GM18517 (cell line): ENCODE data around the gene IL17RC.
A peak's percentile ranks its signal among the peaks of the same experiment; 100 is the strongest.
"Not testable (repeated sequence)": the region's sequence is repeated elsewhere in the genome, so short reads cannot be mapped to it uniquely, and the experiment has no call there.

Experiments
- ATAC-seq: cut with Tn5 transposase; IDR thresholded peaks from one replicate; pipeline ENCODE4 v1.9.1; 2021; ENCODE audit warnings: mild to moderate bottlenecking, moderate library complexity; ENCODE audit not compliant: unreplicated experiment

The IL17RC gene, protein sequence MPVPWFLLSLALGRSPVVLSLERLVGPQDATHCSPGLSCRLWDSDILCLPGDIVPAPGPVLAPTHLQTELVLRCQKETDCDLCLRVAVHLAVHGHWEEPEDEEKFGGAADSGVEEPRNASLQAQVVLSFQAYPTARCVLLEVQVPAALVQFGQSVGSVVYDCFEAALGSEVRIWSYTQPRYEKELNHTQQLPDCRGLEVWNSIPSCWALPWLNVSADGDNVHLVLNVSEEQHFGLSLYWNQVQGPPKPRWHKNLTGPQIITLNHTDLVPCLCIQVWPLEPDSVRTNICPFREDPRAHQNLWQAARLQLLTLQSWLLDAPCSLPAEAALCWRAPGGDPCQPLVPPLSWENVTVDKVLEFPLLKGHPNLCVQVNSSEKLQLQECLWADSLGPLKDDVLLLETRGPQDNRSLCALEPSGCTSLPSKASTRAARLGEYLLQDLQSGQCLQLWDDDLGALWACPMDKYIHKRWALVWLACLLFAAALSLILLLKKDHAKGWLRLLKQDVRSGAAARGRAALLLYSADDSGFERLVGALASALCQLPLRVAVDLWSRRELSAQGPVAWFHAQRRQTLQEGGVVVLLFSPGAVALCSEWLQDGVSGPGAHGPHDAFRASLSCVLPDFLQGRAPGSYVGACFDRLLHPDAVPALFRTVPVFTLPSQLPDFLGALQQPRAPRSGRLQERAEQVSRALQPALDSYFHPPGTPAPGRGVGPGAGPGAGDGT

DNA sequence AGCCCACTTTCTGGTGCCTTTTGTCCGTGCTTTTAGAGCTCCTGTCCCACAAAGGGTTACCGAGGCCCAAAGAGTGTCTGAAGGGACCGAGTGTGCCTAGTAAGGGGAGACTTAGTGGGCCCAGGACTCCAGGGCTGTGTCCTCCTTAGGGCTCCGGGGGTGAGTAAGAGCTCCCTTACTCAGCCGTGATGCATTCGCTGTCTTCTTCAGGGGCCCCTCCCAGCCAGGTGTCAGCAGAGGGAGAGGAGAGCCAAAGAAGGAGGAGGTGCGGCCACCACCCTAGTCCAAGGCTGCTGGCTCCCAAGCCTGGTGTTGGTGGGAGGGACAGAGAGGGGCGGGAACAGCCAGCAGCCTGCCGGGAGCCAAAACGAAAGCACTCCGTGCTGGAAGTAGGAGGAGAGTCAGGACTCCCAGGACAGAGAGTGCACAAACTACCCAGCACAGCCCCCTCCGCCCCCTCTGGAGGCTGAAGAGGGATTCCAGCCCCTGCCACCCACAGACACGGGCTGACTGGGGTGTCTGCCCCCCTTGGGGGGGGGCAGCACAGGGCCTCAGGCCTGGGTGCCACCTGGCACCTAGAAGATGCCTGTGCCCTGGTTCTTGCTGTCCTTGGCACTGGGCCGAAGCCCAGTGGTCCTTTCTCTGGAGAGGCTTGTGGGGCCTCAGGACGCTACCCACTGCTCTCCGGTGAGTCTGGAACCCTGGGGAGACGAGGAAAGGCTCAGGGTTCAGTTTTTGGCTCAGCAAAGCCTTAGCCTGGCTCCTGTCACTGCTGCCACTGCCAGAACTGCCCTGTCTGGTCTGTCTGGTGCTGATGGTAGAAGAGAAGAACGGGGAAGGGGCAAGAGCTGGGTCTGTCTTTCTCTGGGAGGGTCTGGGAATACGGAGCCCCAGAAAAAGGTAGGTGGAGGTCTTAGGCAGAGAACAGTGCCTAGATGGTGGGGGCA, at the start of gene IL17RC:
TSS of gene IL17RC (plus strand) at position 365 of the 947 bp plus-strand sequence. CDS start at position 583, 218 bp downstream.
- ATAC-seq, result no peak

DNA sequence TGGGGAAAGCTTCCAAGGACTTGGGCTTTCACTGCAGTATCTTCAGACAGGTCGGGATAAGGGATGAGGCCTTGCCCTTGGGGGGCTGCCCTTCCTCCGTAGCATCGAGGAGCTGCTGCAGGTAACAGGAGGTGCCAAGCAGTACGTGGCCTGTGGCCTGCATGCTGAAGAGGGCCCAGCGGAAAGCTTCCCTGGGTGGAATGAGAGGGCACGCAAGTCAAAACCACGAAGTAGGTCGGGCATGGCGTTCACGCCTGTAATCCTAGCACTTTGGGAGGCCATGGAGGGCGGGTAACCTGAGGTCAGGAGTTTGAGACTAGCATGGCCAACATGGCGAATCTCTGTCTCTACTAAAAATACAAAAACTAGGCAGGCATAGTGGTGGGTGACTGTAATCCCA, 49.8 kb upstream of the IL17RC start:
- ATAC-seq, result no peak

DNA sequence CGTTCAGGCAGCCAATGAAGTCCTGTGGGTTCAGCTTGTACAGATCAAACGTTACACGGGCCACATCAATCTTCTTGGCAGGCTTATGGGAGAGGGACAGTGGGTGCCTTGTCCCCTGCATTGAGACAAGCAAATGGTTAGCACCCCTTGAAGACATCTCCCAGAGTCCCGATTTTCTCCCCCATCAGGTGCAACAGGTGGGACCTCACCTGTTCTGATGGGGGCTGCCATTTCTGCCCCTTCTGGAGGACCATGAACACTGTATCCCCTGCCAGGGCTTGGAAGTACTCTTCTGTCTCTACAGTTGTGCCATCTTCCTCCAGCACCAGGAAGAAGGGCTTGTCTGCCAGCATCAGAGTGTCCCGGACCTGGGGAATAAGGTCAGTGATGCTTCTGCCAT, 46.9 kb upstream of the IL17RC start:
- no peak for ATAC-seq

DNA sequence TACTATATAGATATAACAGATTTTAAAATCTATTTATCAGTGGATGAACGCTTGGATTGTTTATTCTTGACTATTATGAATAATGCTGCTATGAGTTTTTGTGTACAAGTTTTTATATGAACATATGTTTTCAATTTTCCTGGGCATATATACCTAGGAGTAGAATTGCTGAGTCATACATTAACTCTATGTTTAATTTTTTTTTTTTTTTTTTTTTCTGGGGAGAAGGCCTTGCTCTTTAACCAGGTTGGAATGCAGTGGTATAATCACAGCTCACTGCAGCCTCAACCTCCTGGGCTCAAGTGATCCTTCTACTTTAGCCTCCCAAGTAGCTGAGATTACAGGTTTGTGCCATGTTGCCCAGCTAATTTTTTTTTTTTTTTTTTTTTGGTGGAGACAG, 45.9 kb upstream of the IL17RC start:
- no peak for ATAC-seq

DNA sequence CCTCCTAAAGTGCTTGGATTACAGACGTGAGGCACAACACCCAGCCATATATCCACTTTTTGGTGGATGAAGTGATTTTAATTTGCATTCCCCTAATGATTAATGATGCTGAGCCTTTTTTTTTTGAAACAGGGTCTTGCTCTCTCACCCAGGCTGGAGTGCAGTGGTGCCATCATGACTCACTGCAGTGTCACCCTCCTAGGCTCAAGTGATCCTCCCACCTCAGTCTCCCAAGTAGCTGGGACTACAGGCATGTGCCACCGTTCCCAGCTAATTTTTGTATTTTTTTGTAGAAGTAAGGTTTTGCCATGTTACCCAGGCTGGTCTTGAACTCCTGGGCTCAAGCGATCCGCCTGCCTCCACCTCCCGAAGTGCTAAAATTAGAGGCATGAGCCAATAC, 44.8 kb upstream of the IL17RC start:
- not testable (repeated sequence) for ATAC-seq

DNA sequence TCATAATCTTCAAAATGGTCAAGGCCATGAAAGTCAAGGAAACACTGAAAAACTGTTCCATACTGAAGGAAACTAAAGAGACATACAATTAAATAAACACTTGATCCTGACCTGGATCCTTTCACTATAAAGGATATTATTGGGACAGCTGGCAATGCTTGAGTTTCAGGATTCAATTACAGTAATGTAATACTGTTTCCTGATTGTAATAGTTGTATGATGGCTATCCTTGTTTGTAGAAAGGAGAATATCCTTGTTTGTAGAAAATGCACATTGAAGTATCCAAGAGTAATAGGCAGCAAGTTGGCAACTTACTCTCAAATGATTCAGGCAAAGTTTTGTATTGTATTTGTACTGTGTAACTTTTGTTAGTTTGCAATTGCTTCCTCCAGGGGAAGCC, 41.5 kb upstream of the IL17RC start:
- no peak for ATAC-seq

DNA sequence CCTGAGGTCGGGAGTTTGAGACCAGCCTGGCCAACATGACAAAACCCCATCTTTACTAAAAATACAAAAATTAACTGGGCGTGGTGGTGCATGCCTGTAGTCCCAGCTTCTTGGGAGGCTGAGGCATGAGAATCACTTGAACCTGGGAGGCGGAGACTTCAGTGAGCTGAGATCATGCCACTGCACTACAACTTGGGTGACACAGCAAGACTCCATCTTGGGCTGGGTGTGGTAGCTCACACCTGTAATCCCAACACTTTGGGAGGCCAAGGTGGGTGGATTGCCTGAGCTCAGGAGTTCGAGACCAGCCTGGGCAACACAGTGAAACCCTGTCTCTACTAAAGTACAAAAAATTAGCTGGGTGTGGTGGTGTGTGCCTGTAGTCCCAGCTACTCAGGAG, 40.6 kb upstream of the IL17RC start:
- not testable (repeated sequence) for ATAC-seq

DNA sequence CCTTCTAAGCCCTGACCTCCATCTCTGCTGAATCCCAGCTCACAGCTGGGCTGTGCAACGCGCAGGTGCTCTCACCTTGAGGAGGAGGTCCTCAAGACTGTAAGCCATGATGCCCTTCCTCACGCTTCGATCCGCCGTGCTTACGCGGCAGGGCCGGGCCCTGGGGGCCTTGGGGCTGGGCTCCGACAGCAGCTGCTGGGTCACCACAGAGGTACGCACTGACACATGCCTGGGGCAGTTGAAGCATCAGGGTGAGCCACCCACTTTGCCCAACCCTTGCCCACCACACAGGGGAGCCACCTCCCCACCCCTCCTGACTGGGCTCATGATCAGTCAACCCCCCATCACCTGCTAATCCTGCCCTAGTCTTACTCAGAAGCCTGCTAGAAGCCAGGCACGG, 39.9 kb upstream of the IL17RC start:
- no peak for ATAC-seq

DNA sequence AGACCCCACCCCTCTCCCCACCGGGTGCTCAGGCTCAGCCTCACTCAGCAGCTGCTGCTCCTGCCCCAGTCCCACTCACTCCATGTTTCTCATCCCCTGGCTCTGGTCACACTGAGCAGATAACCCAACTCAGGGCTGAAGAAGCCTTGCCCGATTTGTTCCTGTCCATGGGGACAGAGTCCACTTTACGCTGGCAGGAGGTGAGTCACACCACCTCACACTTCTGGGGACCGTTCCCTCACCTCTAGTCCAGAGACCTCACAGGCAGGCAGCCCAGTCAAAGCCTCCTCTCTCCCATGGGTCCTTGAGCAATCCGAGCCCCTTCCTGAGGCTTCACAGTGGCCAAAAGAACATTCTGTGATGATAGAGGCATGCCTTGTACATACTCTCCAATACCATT, 38.2 kb upstream of the IL17RC start:
- ATAC-seq, result no peak

DNA sequence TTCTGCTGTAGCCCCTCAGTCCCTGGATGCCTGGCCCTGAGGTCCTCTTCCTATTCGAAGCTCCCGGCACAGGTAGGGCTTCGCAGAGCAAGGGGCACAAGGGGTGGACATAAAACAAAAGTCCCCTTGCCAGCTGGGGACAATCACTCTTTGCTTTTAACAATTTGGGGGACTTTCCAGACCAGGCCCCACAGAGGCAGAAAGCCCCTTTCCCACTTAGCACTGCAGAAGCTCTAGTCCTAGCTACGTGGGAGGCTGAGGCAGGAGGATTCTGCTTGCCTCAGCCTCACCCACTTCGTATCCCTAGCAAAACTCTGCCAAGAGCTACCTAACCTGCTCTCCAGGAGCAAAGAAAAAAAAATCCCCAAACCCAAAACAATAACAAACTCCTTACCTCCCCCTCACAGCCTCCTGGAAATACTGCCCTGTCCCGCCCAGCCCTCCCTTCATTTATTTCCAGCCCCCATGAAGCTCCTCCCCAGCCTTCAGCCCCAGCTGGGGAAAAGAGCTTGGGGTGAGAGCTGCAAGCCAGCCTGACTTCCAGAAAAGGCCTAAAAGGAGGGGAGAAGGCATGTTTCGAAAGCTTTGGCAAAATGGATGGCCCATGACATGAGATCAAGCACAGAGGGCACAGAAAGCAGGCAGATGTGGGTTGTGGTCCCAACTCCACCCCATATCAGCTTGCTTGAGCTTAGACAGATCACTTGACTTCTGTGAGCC, 36.9 kb upstream of the IL17RC start, which contains the start of gene CIDEC:
TSS of gene CIDEC (minus strand) at position 424 of the 720 bp plus-strand sequence. CDS start 1,767 bp downstream, outside the sequence.
- ATAC-seq, result no peak

DNA sequence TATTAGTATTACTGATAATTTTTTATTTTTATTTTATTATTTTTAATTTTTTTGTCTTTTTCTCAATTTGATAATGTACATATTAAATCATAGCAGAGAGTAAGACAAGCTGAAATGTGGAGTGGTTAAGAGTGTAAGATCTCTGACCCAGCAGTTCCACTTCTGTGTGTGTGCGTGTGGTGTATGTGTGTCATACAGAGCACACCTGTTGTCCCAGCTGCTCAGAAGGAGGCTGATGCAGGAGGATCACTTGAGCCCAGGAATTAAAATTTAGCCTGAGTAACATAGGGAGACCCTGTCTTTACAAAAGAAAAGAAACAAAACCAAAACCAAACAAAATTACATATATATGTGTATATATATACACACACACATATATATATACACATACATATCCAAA, 35.5 kb upstream of the IL17RC start:
- no peak for ATAC-seq

DNA sequence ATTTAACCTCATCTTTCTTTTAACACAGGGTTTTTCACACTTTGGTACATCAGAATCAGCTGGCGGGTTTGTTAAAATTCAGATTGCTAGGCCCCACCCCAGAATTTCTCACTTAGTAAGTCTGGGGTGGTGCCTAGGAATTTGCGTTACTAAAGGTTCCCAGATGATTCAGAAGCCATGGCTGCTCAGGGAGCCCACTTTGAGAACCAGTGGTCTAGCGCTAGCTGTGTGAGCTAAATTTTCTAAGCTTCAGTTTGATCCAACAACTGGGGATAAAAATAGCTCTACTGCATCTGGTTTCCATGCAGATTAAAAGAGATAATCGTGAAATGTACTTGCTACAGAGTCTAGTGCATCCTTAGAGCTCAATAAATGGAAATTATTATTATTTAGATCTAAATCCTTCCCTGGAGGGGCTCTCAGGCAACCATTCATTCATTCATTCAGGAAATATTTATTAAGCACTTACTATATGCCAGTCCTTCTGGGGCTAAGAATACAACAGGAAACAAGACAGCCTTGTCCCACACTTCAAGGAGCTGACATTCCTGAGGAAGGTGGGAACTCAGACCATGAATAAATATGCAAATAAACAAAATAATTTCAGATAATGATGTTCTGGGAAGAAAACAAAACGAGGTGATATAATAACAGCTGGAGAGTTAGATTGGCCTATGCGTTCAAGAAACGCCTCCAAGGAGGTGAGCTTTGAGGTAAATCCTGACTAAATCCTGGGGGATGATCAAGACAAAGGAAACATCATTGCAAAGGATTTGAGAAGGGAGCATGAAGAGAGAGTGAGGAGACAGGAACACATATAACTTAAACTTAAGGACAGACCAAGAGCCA, 33.0 kb upstream of the IL17RC start:
- ATAC-seq, result no peak

DNA sequence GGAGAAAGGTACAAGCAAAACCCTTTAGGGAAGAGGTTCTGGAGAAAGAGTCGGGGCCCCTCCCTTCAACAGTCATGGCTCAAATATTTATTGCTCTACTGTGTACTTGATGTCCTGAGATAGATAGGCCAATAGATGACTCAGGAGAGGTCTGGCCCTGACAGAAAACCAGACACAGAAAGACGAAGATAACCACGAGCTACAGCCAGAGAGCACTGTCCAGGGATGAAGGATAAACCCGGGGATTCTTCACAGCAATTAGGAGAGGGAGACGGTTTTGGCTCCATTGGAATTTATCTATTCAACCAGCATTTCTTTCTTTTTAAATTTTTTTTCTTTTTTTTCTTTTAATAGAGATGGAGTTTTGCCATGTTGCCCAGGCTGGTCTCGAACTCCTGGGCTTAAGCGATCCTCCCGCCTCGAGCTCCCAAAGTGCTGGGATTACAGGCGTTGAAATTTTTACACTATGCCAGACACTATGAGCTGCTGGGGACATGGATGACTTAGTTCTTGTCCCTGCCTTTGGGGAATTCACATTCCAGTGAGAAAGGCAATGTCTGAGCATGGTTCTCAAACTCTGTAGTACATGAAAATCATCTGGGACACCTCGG, 32.2 kb upstream of the IL17RC start:
- no peak for ATAC-seq

DNA sequence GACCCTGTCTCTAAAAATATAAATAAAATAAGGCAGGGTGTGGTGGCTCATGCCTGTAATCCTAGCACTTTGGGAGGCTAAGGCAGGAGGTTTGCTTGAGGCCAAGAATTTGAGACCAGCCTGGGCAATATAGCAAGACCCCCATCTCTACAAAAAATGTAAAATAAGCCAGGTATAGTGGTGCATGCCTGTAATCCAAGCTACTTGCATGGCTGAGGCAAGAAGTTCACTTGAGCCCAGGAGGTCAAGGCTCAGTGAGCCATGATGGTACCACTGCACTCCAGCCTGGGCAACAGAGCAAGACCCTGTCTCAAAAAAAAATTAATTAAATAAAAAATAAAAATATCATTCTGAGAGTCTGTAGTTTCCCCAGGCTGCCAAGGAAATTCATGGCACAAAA, 30.6 kb upstream of the IL17RC start:
- ATAC-seq, result no peak

DNA sequence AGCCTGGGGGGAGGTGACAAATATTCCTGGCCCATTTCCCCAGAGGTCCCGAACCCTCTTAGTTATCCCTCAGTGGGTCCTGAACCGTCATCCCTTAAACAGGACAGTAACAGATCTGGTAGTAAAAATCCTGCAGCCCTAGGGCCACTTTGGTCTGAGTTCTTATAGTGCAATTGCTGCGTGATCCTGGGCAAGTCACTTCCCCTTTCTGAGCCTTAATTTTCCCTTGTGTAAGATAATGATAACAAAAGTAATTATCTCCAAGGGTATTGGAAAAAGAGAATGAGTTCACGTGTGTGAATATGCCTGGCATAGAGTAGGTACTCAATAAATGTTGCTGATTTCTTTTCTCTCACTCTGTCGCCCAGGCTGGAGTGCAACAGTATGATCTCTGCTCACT, 29.4 kb upstream of the IL17RC start:
- no peak for ATAC-seq

DNA sequence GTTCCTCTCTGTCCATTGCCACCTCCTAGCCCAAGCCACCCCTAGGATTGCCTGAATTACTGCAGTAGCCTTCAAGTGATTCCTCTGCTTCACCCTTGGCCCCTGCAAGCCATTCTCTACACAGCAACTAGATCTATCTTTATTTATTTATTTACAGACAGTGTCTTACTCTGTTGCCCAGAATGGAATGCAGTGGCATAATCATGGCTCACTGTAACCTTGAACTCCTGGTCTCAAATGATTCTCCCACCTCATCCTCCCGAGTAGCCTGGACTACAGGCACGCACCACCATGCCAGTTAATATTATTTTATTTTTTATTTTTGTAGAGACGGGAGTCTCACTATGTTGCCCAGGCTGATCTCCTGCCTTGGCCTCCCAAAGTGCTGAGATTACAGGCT, 28.4 kb upstream of the IL17RC start:
- no peak for ATAC-seq

DNA sequence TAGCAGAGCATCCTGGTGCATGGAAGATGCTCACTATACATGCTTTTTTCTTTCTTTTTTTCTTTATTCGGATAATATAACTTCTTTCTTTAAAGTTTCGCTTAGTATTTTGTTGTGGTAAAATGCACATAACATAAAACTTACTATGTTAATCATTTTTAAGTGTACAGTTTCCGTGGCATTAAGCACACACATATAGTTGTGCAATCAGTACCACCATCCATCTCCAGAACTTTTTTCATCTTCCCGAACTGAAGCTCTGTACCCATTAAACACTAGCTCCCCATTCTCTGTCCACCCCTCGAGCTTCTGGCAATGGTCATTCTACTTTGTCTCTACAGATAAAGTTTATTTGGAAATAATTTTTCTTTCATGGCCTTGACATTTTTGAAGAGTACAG, 27.5 kb upstream of the IL17RC start:
- no peak for ATAC-seq

DNA sequence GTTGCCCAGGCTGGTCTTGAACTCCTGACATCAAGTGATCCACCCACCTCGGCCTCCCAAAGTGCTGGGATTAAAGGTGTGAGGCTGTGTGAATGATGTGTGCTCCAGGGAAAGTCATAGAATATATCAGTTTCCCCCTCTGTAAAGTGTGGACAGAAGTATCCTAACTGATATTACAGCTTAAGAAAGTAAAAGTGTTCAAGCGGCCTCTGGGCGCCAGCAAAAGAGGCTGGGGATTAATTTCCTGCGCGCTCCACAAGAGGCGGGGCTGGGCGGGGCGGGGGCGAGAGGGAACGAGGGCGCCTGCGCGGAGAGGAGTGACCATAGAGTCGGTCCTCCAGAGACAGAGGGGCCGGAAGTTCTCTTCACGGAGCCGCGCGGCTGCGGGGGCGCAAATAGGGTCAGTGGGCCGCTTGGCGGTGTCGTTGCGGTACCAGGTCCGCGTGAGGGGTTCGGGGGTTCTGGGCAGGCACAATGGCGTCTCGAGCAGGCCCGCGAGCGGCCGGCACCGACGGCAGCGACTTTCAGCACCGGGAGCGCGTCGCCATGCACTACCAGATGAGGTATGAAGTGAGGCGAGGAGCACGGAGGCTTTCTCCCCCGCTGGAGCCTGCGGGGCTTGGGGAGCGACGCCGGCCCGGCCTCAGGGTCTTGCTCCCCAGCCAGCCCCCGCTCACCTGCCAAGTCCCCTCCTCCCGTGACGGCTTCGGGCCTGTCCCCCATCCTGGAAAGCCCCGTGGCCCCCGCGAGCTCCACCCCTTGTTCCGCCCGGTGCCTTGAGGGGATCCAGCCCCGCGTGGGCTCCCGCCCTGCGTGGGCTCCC, 26.4 kb upstream of the IL17RC start, which contains the start of gene JAGN1:
TSS of gene JAGN1 (plus strand) at position 362 of the 823 bp plus-strand sequence. CDS start at position 475, 113 bp downstream.
- ATAC-seq, result peak; percentile 63
